Measurements from ENCODE around the gene RSKR.
A peak's percentile ranks its signal among the peaks of the same experiment; 100 is the strongest.
"Not testable (repeated sequence)": the region's sequence is repeated elsewhere in the genome, so short reads cannot be mapped to it uniquely, and the experiment has no call there.

RSKR gene

GRCh38 chr17:28613931-28614381 is at the start of gene RSKR:
Gene RSKR (minus strand): TSS chr17:28614185. CDS start chr17:28614161, 24 bp downstream.
- no peak for DNase-seq

- DNase-seq: no peak
Observed at GRCh38 chr17:28663723-28664122, 49.7 kb upstream of the RSKR start.

- DNase-seq: no peak
Observed at GRCh38 chr17:28662527-28662829, 48.5 kb upstream of the RSKR start.

GRCh38 chr17:28661635-28662526 is 47.9 kb upstream of the RSKR start, which contains the start of the genes SDF2 and SUPT6H:
Gene SDF2 (minus strand): TSS chr17:28661906. CDS start chr17:28661876, 30 bp downstream.
Gene SUPT6H (plus strand): TSS chr17:28662205. CDS start chr17:28673402, 11,197 bp downstream.
- peak; percentile 92 for DNase-seq

GRCh38 chr17:28659497-28659881 is 45.5 kb upstream of the RSKR start:
- not testable (repeated sequence) for DNase-seq

- not testable (repeated sequence) for DNase-seq
Observed at GRCh38 chr17:28658766-28659496, 44.9 kb upstream of the RSKR start.

GRCh38 chr17:28658342-28658741 is 44.4 kb upstream of the RSKR start:
- DNase-seq: not testable (repeated sequence)

- no peak for DNase-seq
Observed at GRCh38 chr17:28657756-28658155, 43.8 kb upstream of the RSKR start.

GRCh38 chr17:28655160-28655559 is 41.2 kb upstream of the RSKR start:
- no peak for DNase-seq

- DNase-seq: no peak
Observed at GRCh38 chr17:28648698-28649097, 34.7 kb upstream of the RSKR start.

- DNase-seq: no peak
Observed at GRCh38 chr17:28646039-28646754, 32.2 kb upstream of the RSKR start.

- no peak for DNase-seq
Observed at GRCh38 chr17:28645576-28645939, 31.6 kb upstream of the RSKR start.

- peak; percentile 98 for DNase-seq
Observed at GRCh38 chr17:28644787-28645575, 31.0 kb upstream of the RSKR start, which contains the start of gene BLTP2. Gene BLTP2 (minus strand): TSS chr17:28645158. CDS start chr17:28645056, 102 bp downstream.

- peak; percentile 73 for DNase-seq
Observed at GRCh38 chr17:28643983-28644786, 30.2 kb upstream of the RSKR start.

- DNase-seq: no peak
Observed at GRCh38 chr17:28641579-28641978, 27.6 kb upstream of the RSKR start.

GRCh38 chr17:28635506-28635905 is 21.5 kb upstream of the RSKR start:
- no peak for DNase-seq

GRCh38 chr17:28634206-28634865 is 20.4 kb upstream of the RSKR start:
- no peak for DNase-seq

GRCh38 chr17:28626818-28627217 is 12.8 kb upstream of the RSKR start:
- DNase-seq: no peak

GRCh38 chr17:28624148-28624547 is 10.2 kb upstream of the RSKR start:
- no peak for DNase-seq

- no peak for DNase-seq
Observed at GRCh38 chr17:28623696-28624095, 9.7 kb upstream of the RSKR start.

GRCh38 chr17:28622186-28622585 is 8.2 kb upstream of the RSKR start:
- DNase-seq: no peak
